Liver (tissue), 9 donors: ENCODE data around the gene EGFLAM. TPM values are rescaled to one million over a fixed set of nuclear protein-coding genes. Genes with fewer than 3 reads are reported as not detected.

Experiments
- DNase-seq: peaks from one replicate; pipeline ENCODE4 v3.0.0-alpha.2; 2017; ENCODE audit warnings: low spot score
- H3K27ac ChIP-seq, 2 donors: one replicate each; pipeline ENCODE4 v1.7.0; 2013; ENCODE audit warnings: inconsistent platforms in 2 of 2, low read length in 2 of 2, control low read depth in 1 of 2, low read depth in 1 of 2, mild to moderate bottlenecking in 1 of 2
- H3K27me3 ChIP-seq, 4 donors: one replicate each; pipeline versions ENCODE4 v1.6.1 to v1.7.0; 2013; ENCODE audit warnings: low read length in 3 of 4, inconsistent platforms in 1 of 4, mild to moderate bottlenecking in 1 of 4, moderate library complexity in 1 of 4; ENCODE audit not compliant: control insufficient read depth in 4 of 4, insufficient read depth in 4 of 4
- H3K36me3 ChIP-seq, 4 donors: one replicate each; pipeline versions ENCODE4 v1.6.1 to v1.7.0; 2013; ENCODE audit warnings: low read length in 3 of 4, mild to moderate bottlenecking in 3 of 4, low read depth in 1 of 4, moderate library complexity in 1 of 4; ENCODE audit not compliant: control insufficient read depth in 4 of 4, insufficient read depth in 3 of 4
- H3K4me1 ChIP-seq, 4 donors: one replicate each; pipeline versions ENCODE4 v1.6.1 to v1.7.0; 2013; ENCODE audit warnings: low read length in 3 of 4, mild to moderate bottlenecking in 3 of 4, moderate library complexity in 1 of 4; ENCODE audit not compliant: control insufficient read depth in 4 of 4, insufficient read depth in 4 of 4
- H3K4me3 ChIP-seq, 3 donors: one replicate each; pipeline versions ENCODE4 v1.6.1 to v1.7.0; 2013; ENCODE audit warnings: low read length in 3 of 3, control low read depth in 1 of 3, low read depth in 1 of 3, mild to moderate bottlenecking in 1 of 3
- H3K9ac ChIP-seq, 2 donors: one replicate each; pipeline ENCODE4 v1.7.0; 2013; ENCODE audit warnings: low read length in 2 of 2, mild to moderate bottlenecking in 2 of 2, moderate library complexity in 2 of 2, control low read depth in 1 of 2, low read depth in 1 of 2
- H3K9me3 ChIP-seq, 4 donors: one replicate each; pipeline versions ENCODE4 v1.6.1 to v1.7.0; 2013; ENCODE audit warnings: low read length in 3 of 4; ENCODE audit not compliant: control insufficient read depth in 4 of 4
- EGR1 ChIP-seq, 2 donors: IDR thresholded peaks; 2 replicates each; pipeline ENCODE4 v1.6.1; 2016 to 2018; ENCODE audit warnings: antibody characterized with exemption in 2 of 2, low read depth in 2 of 2
- FOXA1 ChIP-seq: IDR thresholded peaks from 2 replicates; pipeline ENCODE4 v1.6.1; 2016; ENCODE audit warnings: antibody characterized with exemption
- FOXA2 ChIP-seq: IDR thresholded peaks from 2 replicates; pipeline ENCODE4 v1.6.1; 2016; ENCODE audit warnings: antibody characterized with exemption
- GABPA ChIP-seq, 2 donors: IDR thresholded peaks in 1 of 2; conservative IDR thresholded peaks in 1 of 2; 2 replicates each; pipeline ENCODE4 v1.6.1; 2016; ENCODE audit warnings: antibody characterized with exemption in 2 of 2, mild to moderate bottlenecking in 1 of 2, moderate library complexity in 1 of 2
- HNF4A ChIP-seq, 2 donors: conservative IDR thresholded peaks; 2 replicates each; pipeline ENCODE4 v1.6.1; 2016; ENCODE audit warnings: antibody characterized with exemption in 2 of 2, mild to moderate bottlenecking in 2 of 2
- HNF4G ChIP-seq: IDR thresholded peaks from 2 replicates; pipeline ENCODE4 v1.6.1; 2016; ENCODE audit warnings: antibody characterized with exemption
- JUND ChIP-seq, 2 donors: IDR thresholded peaks; 2 replicates each; pipeline ENCODE4 v1.6.1; 2016; ENCODE audit warnings: antibody characterized with exemption in 2 of 2
- RAD21 ChIP-seq, 2 donors: IDR thresholded peaks; 2 replicates each; pipeline ENCODE4 v1.6.1; 2016; ENCODE audit warnings: antibody characterized with exemption in 2 of 2, mild to moderate bottlenecking in 2 of 2
- RXRA ChIP-seq, 2 donors: IDR thresholded peaks; 2 replicates each; pipeline ENCODE4 v1.6.1; 2017 to 2018; ENCODE audit warnings: antibody characterized with exemption in 2 of 2, mild to moderate bottlenecking in 1 of 2
- SP1 ChIP-seq: IDR thresholded peaks from 2 replicates; pipeline ENCODE4 v1.6.1; 2018; ENCODE audit warnings: antibody characterized with exemption, mild to moderate bottlenecking
- YY1 ChIP-seq: IDR thresholded peaks from 2 replicates; pipeline ENCODE4 v1.6.1; 2016; ENCODE audit warnings: antibody characterized with exemption, mild to moderate bottlenecking
- WGBS: extraction: QIAGEN DNeasy Blood & Tissue Kit; methylation state at CpG from one replicate; pipeline ENCODE4 v1.1.7; 2013; 5-methylcytosine and 5-hydroxymethylcytosine counted together
- polyA plus RNA-seq, 2 donors: library from polyadenylated mRNA; stranded (reverse) in 1 of 2; unstranded in 1 of 2; fragments of 200-250 nt in 1 of 2; fragments of >200 nt in 1 of 2; fragmentation: Nextera tagmentation in 1 of 2; extraction: Ambion mirVana in 1 of 2; gene quantifications; one replicate each; pipeline versions ENCODE4 v1.2.1 to v1.2.3, GENCODE V29; 2013 to 2015
- total RNA-seq, 2 donors: library from RNA; depleted of rRNA; stranded (reverse); fragments of >200 nt; gene quantifications; one replicate each; pipeline ENCODE4 v1.2.3, GENCODE V29; 2014
- TF ChIP-seq, protein P1 (sequence below): fragments of 150-350 bp; IDR thresholded peaks from 2 replicates; pipeline ENCODE4 v1.5.1; 2017; ENCODE audit warnings: improper control_type of control experiment, low read depth, low read length; ENCODE audit not compliant: missing input control
- TF ChIP-seq, protein P2 (sequence below): IDR thresholded peaks from 2 replicates; pipeline ENCODE4 v1.6.1; 2016; ENCODE audit warnings: antibody characterized with exemption, mild to moderate bottlenecking
- TF ChIP-seq, protein P3 (sequence below): IDR thresholded peaks from 2 replicates; pipeline ENCODE4 v1.6.1; 2016; ENCODE audit warnings: antibody characterized with exemption
- TF ChIP-seq, protein P4 (sequence below): IDR thresholded peaks from 2 replicates; pipeline ENCODE4 v1.6.1; 2016; ENCODE audit warnings: antibody characterized with exemption
- TF ChIP-seq, protein P5 (sequence below): IDR thresholded peaks from 2 replicates; pipeline ENCODE4 v1.6.1; 2016; ENCODE audit warnings: antibody characterized with exemption
- donor health status: healthy.
- donor health status: healthy.
- donor health status: healthy.
- donor health status: healthy.
- donor health status: healthy.

Gene EGFLAM
- total and polyA plus RNA-seq, 4 donors, result 1.1 to 4.9 (median 1.9) TPM

DNA sequence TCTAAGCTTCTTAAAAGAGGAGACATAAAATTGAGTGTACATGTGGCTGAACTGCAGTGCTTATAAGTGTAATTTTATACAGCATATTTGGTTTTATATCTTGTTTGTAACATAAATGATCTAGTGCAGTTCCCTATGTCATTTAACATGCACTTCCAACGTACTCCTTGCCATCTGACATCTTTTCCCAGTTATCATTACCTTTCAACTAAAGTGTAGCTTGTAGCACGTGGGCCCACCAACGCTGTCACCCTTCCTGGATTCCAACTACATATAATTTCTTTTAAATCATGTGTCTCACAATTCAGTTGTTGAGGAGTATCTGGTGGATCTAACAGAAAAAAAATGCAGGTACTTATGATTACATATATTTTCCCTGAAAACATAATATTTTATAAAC, 247.9 kb downstream of the EGFLAM start:
- DNase-seq, result no peak
- no peaks in the 10 kb centered on the region for H3K9me3 ChIP-seq
- no peaks in the 10 kb centered on the region for H3K36me3 ChIP-seq
- H3K4me1 ChIP-seq, result no peaks in the 10 kb centered on the region
- TF ChIP-seq GABPA (IDR thresholded peaks at IDR 0.05 in 1 of 2, conservative IDR thresholded peaks at IDR 0.05 in 1 of 2), result no peak
- TF ChIP-seq, protein P1, sequence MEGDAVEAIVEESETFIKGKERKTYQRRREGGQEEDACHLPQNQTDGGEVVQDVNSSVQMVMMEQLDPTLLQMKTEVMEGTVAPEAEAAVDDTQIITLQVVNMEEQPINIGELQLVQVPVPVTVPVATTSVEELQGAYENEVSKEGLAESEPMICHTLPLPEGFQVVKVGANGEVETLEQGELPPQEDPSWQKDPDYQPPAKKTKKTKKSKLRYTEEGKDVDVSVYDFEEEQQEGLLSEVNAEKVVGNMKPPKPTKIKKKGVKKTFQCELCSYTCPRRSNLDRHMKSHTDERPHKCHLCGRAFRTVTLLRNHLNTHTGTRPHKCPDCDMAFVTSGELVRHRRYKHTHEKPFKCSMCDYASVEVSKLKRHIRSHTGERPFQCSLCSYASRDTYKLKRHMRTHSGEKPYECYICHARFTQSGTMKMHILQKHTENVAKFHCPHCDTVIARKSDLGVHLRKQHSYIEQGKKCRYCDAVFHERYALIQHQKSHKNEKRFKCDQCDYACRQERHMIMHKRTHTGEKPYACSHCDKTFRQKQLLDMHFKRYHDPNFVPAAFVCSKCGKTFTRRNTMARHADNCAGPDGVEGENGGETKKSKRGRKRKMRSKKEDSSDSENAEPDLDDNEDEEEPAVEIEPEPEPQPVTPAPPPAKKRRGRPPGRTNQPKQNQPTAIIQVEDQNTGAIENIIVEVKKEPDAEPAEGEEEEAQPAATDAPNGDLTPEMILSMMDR, result no peak
- TF ChIP-seq, protein P2, sequence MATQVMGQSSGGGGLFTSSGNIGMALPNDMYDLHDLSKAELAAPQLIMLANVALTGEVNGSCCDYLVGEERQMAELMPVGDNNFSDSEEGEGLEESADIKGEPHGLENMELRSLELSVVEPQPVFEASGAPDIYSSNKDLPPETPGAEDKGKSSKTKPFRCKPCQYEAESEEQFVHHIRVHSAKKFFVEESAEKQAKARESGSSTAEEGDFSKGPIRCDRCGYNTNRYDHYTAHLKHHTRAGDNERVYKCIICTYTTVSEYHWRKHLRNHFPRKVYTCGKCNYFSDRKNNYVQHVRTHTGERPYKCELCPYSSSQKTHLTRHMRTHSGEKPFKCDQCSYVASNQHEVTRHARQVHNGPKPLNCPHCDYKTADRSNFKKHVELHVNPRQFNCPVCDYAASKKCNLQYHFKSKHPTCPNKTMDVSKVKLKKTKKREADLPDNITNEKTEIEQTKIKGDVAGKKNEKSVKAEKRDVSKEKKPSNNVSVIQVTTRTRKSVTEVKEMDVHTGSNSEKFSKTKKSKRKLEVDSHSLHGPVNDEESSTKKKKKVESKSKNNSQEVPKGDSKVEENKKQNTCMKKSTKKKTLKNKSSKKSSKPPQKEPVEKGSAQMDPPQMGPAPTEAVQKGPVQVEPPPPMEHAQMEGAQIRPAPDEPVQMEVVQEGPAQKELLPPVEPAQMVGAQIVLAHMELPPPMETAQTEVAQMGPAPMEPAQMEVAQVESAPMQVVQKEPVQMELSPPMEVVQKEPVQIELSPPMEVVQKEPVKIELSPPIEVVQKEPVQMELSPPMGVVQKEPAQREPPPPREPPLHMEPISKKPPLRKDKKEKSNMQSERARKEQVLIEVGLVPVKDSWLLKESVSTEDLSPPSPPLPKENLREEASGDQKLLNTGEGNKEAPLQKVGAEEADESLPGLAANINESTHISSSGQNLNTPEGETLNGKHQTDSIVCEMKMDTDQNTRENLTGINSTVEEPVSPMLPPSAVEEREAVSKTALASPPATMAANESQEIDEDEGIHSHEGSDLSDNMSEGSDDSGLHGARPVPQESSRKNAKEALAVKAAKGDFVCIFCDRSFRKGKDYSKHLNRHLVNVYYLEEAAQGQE, result no peak
- TF ChIP-seq FOXA1, result no peak
- TF ChIP-seq, protein P3, sequence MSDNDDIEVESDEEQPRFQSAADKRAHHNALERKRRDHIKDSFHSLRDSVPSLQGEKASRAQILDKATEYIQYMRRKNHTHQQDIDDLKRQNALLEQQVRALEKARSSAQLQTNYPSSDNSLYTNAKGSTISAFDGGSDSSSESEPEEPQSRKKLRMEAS, result no peak
- 89% methylated on average over 3 of the region's 3 CpGs for WGBS
- H3K27me3 ChIP-seq, result no peaks in the 10 kb centered on the region
- no peak overlapping the region for H3K4me3 ChIP-seq
- H3K9ac ChIP-seq, result no peak overlapping the region
- no peak overlapping the region for H3K27ac ChIP-seq

DNA sequence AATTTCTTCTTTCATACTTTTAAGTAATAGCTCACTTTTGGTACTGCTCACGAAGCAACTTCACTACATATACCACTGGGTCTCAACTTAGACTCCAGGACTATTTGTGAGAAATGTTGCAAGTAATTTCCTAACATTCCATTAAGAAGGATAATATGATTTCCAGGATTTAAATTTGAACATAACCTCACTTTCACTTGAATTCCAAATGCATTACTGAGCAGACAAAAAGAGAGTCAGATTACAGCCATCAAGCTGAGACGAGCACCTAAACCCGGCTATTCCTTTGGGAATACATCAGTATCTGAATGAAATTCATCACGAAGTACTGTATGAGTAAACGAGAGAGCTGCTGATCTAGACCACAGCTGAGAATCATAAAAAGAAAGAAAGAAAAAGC, 250.8 kb downstream of the EGFLAM start:
- H3K27ac ChIP-seq, result no peak overlapping the region
- H3K9me3 ChIP-seq, result no peaks in the 10 kb centered on the region
- no peak overlapping the region for H3K4me3 ChIP-seq
- no peaks in the 10 kb centered on the region for H3K36me3 ChIP-seq
- H3K9ac ChIP-seq, result no peak overlapping the region
- H3K27me3 ChIP-seq, result no peaks in the 10 kb centered on the region
- DNase-seq, result no peak
- WGBS, result 83% methylated on average over 5 of the region's 5 CpGs
- no peak for TF ChIP-seq FOXA2
- no peak for TF ChIP-seq SP1
- TF ChIP-seq, protein P4, sequence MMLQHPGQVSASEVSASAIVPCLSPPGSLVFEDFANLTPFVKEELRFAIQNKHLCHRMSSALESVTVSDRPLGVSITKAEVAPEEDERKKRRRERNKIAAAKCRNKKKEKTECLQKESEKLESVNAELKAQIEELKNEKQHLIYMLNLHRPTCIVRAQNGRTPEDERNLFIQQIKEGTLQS, result no peak
- TF ChIP-seq RXRA (IDR thresholded peaks at IDR 0.05), result no peak
- TF ChIP-seq, protein P1, result no peak
- TF ChIP-seq FOXA1, result no peak
- TF ChIP-seq GABPA (IDR thresholded peaks at IDR 0.05 in 1 of 2, conservative IDR thresholded peaks at IDR 0.05 in 1 of 2), result no peak
- TF ChIP-seq, protein P5, sequence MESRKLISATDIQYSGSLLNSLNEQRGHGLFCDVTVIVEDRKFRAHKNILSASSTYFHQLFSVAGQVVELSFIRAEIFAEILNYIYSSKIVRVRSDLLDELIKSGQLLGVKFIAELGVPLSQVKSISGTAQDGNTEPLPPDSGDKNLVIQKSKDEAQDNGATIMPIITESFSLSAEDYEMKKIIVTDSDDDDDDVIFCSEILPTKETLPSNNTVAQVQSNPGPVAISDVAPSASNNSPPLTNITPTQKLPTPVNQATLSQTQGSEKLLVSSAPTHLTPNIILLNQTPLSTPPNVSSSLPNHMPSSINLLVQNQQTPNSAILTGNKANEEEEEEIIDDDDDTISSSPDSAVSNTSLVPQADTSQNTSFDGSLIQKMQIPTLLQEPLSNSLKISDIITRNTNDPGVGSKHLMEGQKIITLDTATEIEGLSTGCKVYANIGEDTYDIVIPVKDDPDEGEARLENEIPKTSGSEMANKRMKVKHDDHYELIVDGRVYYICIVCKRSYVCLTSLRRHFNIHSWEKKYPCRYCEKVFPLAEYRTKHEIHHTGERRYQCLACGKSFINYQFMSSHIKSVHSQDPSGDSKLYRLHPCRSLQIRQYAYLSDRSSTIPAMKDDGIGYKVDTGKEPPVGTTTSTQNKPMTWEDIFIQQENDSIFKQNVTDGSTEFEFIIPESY, result no peak
- TF ChIP-seq, protein P2, result no peak
- TF ChIP-seq YY1, result no peak
- no peak for TF ChIP-seq HNF4A (conservative IDR thresholded peaks at IDR 0.05)
- TF ChIP-seq RAD21 (IDR thresholded peaks at IDR 0.05), result no peak
- TF ChIP-seq JUND (IDR thresholded peaks at IDR 0.05), result no peak
- TF ChIP-seq, protein P3, result no peak
- TF ChIP-seq EGR1 (IDR thresholded peaks at IDR 0.05; ENCODE audit: low read depth in 2 of 2), result no peak
- no peak for TF ChIP-seq HNF4G
- no peaks in the 10 kb centered on the region for H3K4me1 ChIP-seq
